H1 (cell line): ENCODE measurements around the gene RAB7B. TPM values are rescaled to one million over a fixed set of nuclear protein-coding genes. Genes with fewer than 3 reads are reported as not detected.

Experiments
- CTCF ChIA-PET: fragments of 300-600 bp; sonication (Branson Sonifier 250); formaldehyde crosslinking; loops from one replicate; lab custom pipeline; 2021; ENCODE audit not compliant: partially characterized antibody; lab: Charles Lee
- POLR2A ChIA-PET: fragments of 300-600 bp; sonication (Branson Sonifier 250); formaldehyde crosslinking; loops from one replicate; lab custom pipeline; 2021; ENCODE audit warnings: inconsistent platforms; ENCODE audit not compliant: partially characterized antibody; lab: Charles Lee
- DNase-seq, 2 experiments: peaks; one replicate each; pipeline versions ENCODE4 v3.0.0 to v3.0.0-alpha.2; 2010 to 2022; ENCODE audit warnings: low spot score in 2 of 2, low read depth in 1 of 2, mixed read lengths in 1 of 2
- FAIRE-seq: peaks from 2 replicates; lab custom pipeline; 2011; peaks lifted over from hg19 to GRCh38; lab: Jason Lieb, UNC
- H2AFZ ChIP-seq: 2 replicates; pipeline ENCODE4 v1.8.1; 2012; ENCODE audit warnings: low read length, inconsistent platforms
- H2AK5ac ChIP-seq: 2 replicates; pipeline ENCODE4 v1.6.1; 2013; ENCODE audit warnings: low read depth, low read length
- H2BK120ac ChIP-seq: replicated peaks from 2 replicates; pipeline ENCODE3; 2013; ENCODE audit warnings: low read depth, low read length, inconsistent platforms
- H2BK12ac ChIP-seq: 2 replicates; pipeline ENCODE4 v1.6.1; 2013; ENCODE audit warnings: low read depth, low read length
- H2BK15ac ChIP-seq: 2 replicates; pipeline ENCODE4 v1.6.1; 2013; ENCODE audit warnings: low read length
- H2BK20ac ChIP-seq: 2 replicates; pipeline ENCODE4 v1.6.1; 2013; ENCODE audit warnings: low read length
- H2BK5ac ChIP-seq: 2 replicates; pipeline ENCODE4 v1.6.1; 2013; ENCODE audit warnings: low read depth, low read length
- H3K14ac ChIP-seq: 2 replicates; pipeline ENCODE4 v1.6.1; 2013; ENCODE audit warnings: inconsistent platforms; ENCODE audit not compliant: insufficient read length
- H3K18ac ChIP-seq: 2 replicates; pipeline ENCODE4 v1.6.1; 2013; ENCODE audit warnings: low read length; ENCODE audit errors: extremely low read depth
- H3K23ac ChIP-seq: 2 replicates; pipeline ENCODE4 v1.6.1; 2013; ENCODE audit warnings: inconsistent platforms; ENCODE audit not compliant: insufficient read length
- H3K23me2 ChIP-seq: 2 replicates; pipeline ENCODE4 v1.6.1; 2013; ENCODE audit warnings: low read depth, low read length
- H3K27ac ChIP-seq: 2 replicates; pipeline ENCODE4 v1.6.1; 2011; ENCODE audit warnings: low read depth, low read length, inconsistent platforms
- H3K27me3 ChIP-seq, 4 experiments: replicated peaks in 1 of 4; 1 replicate in 1 of 4; 2 replicates in 3 of 4; pipeline versions ENCODE4 v1.6.1 to v1.8.1; 2011 to 2013; ENCODE audit warnings: low read length in 3 of 4, mild to moderate bottlenecking in 3 of 4, inconsistent platforms in 2 of 4, mixed read lengths in 2 of 4, moderate library complexity in 1 of 4; ENCODE audit not compliant: control insufficient read depth in 3 of 4, insufficient read depth in 3 of 4; ENCODE audit errors: extremely low read depth in 1 of 4
- H3K36me3 ChIP-seq, 4 experiments: 2 replicates each; pipeline versions ENCODE4 v1.6.1 to v1.8.1; 2011 to 2013; ENCODE audit warnings: mild to moderate bottlenecking in 4 of 4, low read length in 3 of 4, moderate library complexity in 2 of 4, control low read depth in 1 of 4, inconsistent platforms in 1 of 4; ENCODE audit not compliant: insufficient read depth in 4 of 4, control insufficient read depth in 2 of 4
- H3K4ac ChIP-seq: replicated peaks from 2 replicates; pipeline ENCODE3; 2013; ENCODE audit warnings: low read length, low read depth, mixed read lengths, inconsistent platforms; ENCODE audit not compliant: insufficient read length
- H3K4me1 ChIP-seq, 4 experiments: replicated peaks in 1 of 4; 1 replicate in 1 of 4; 2 replicates in 3 of 4; pipeline versions ENCODE4 v1.6.1 to v1.8.1; 2011 to 2013; ENCODE audit warnings: low read length in 3 of 4, inconsistent platforms in 2 of 4, mixed read lengths in 1 of 4; ENCODE audit not compliant: insufficient read depth in 4 of 4, control insufficient read depth in 3 of 4
- H3K4me2 ChIP-seq, 2 experiments: 2 replicates each; pipeline versions ENCODE4 v1.6.1 to v1.8.1; 2011 to 2013; ENCODE audit warnings: low read depth in 2 of 2, low read length in 2 of 2, control low read depth in 1 of 2, inconsistent platforms in 1 of 2, mild to moderate bottlenecking in 1 of 2; ENCODE audit not compliant: insufficient read depth in 1 of 2
- H3K4me3 ChIP-seq, 4 experiments: fragments of 200-600, 300-600 bp in 1 of 4; sonication (generic), shearing (Covaris generic), sonication (Bioruptor Twin) in 1 of 4; 2 replicates each; pipeline versions ENCODE4 v1.5.1 to v1.8.1; 2011 to 2016; ENCODE audit warnings: low read length in 4 of 4, low read depth in 3 of 4, control low read depth in 2 of 4, inconsistent platforms in 2 of 4, mild to moderate bottlenecking in 2 of 4, mixed read lengths in 1 of 4, moderate library complexity in 1 of 4; ENCODE audit not compliant: insufficient read depth in 2 of 4; ENCODE audit errors: extremely low read depth in 1 of 4
- H3K56ac ChIP-seq: replicated peaks from 2 replicates; pipeline ENCODE3; 2013; ENCODE audit warnings: low read depth, mild to moderate bottlenecking, mixed read lengths, low read length, inconsistent platforms; ENCODE audit not compliant: insufficient read length
- H3K79me1 ChIP-seq: 2 replicates; pipeline ENCODE4 v1.6.1; 2013; ENCODE audit warnings: low read depth, low read length, control low read depth
- H3K79me2 ChIP-seq, 2 experiments: 2 replicates each; pipeline versions ENCODE4 v1.6.1 to v1.8.1; 2012 to 2013; ENCODE audit warnings: low read length in 2 of 2, mild to moderate bottlenecking in 2 of 2, inconsistent platforms in 1 of 2; ENCODE audit not compliant: insufficient read depth in 2 of 2, control insufficient read depth in 1 of 2
- H3K9ac ChIP-seq, 4 experiments: replicated peaks in 1 of 4; 1 replicate in 1 of 4; 2 replicates in 3 of 4; pipeline versions ENCODE4 v1.6.1 to v1.8.1; 2011 to 2013; ENCODE audit warnings: low read depth in 3 of 4, low read length in 3 of 4, control low read depth in 2 of 4, mild to moderate bottlenecking in 2 of 4, moderate library complexity in 2 of 4, inconsistent platforms in 1 of 4; ENCODE audit errors: extremely low read depth in 1 of 4
- H3K9me3 ChIP-seq, 2 experiments: 2 replicates each; pipeline versions ENCODE4 v1.6.1 to v1.8.1; 2012 to 2013; ENCODE audit warnings: mild to moderate bottlenecking in 2 of 2, moderate library complexity in 2 of 2, control low read depth in 1 of 2, inconsistent platforms in 1 of 2, low read depth in 1 of 2, low read length in 1 of 2, mixed read lengths in 1 of 2; ENCODE audit not compliant: insufficient read depth in 2 of 2
- H4K20me1 ChIP-seq, 2 experiments: replicated peaks in 1 of 2; 2 replicates each; pipeline versions ENCODE3 to v1.8.1; 2011 to 2013; ENCODE audit warnings: inconsistent platforms in 2 of 2, low read length in 2 of 2, mild to moderate bottlenecking in 1 of 2; ENCODE audit not compliant: insufficient read depth in 2 of 2, control insufficient read depth in 1 of 2
- H4K5ac ChIP-seq: 2 replicates; pipeline ENCODE4 v1.6.1; 2013; ENCODE audit warnings: low read length, low read depth, mixed read lengths, inconsistent platforms; ENCODE audit not compliant: insufficient read length
- H4K8ac ChIP-seq: 2 replicates; pipeline ENCODE4 v1.8.0; 2013; ENCODE audit warnings: mild to moderate bottlenecking, moderate library complexity, low read length, inconsistent platforms; ENCODE audit not compliant: insufficient read depth; ENCODE audit errors: extremely low read depth
- H4K91ac ChIP-seq: replicated peaks from 2 replicates; pipeline ENCODE3; 2013; ENCODE audit warnings: low read length, mixed read lengths, inconsistent platforms; ENCODE audit not compliant: insufficient read length
- CBX5 ChIP-seq: fragments of 300-800, 300-1000 bp; sonication (generic); IDR thresholded peaks from 2 replicates; pipeline ENCODE4 v1.7.1; 2016; ENCODE audit warnings: antibody characterized with exemption, low read length, low read depth
- EP300 ChIP-seq, 2 experiments: IDR thresholded peaks; 1 replicate in 1 of 2; 2 replicates in 1 of 2; pipeline ENCODE4 v1.6.1; 2011 to 2012; ENCODE audit warnings: low read depth in 2 of 2, low read length in 2 of 2, mild to moderate bottlenecking in 2 of 2, borderline replicate concordance in 1 of 2, inconsistent platforms in 1 of 2, moderate library complexity in 1 of 2
- FOSL1 ChIP-seq: IDR thresholded peaks from 2 replicates; pipeline ENCODE4 v1.6.1; 2011; ENCODE audit warnings: mild to moderate bottlenecking, low read depth, low read length, moderate library complexity; ENCODE audit not compliant: insufficient read depth
- JUN ChIP-seq: IDR thresholded peaks from 2 replicates; pipeline ENCODE4 v1.6.1; 2011; ENCODE audit warnings: low read depth, mild to moderate bottlenecking, improper control_type of control experiment, low read length
- JUND ChIP-seq: IDR thresholded peaks from 2 replicates; pipeline ENCODE4 v1.6.1; 2011; ENCODE audit warnings: mild to moderate bottlenecking, improper control_type of control experiment, low read length
- MAFK ChIP-seq: IDR thresholded peaks from 2 replicates; pipeline ENCODE4 v1.6.1; 2012; ENCODE audit warnings: low read depth, mild to moderate bottlenecking, improper control_type of control experiment, low read length
- POLR2AphosphoS5 ChIP-seq: IDR thresholded peaks from 2 replicates; pipeline ENCODE4 v1.6.1; 2011; ENCODE audit warnings: low read depth, low read length
- POU5F1 ChIP-seq: IDR thresholded peaks from 2 replicates; pipeline ENCODE4 v1.6.1; 2011; ENCODE audit warnings: low read depth, mild to moderate bottlenecking, low read length, moderate library complexity
- RNF2 ChIP-seq: fragments of 200-900, 300-1000 bp; sonication (generic); IDR thresholded peaks from 2 replicates; pipeline ENCODE4 v1.7.1; 2016; ENCODE audit warnings: borderline replicate concordance, low read depth, mild to moderate bottlenecking, antibody characterized with exemption, low read length; ENCODE audit not compliant: poor library complexity, severe bottlenecking; ENCODE audit errors: missing control alignments
- RXRA ChIP-seq: IDR thresholded peaks from 2 replicates; pipeline ENCODE4 v1.6.1; 2011; ENCODE audit warnings: low read depth, mild to moderate bottlenecking, low read length, moderate library complexity; ENCODE audit not compliant: insufficient read depth
- SIRT6 ChIP-seq: IDR thresholded peaks from one replicate; pipeline ENCODE4 v1.7.1; 2012; ENCODE audit warnings: low read length, inconsistent platforms
- SP2 ChIP-seq: IDR thresholded peaks from 2 replicates; pipeline ENCODE4 v1.6.1; 2012; ENCODE audit warnings: mild to moderate bottlenecking, low read length, inconsistent platforms
- TAF7 ChIP-seq: optimal IDR thresholded peaks from 2 replicates; pipeline ENCODE3; 2011; ENCODE audit warnings: low read depth, mild to moderate bottlenecking, inconsistent platforms, low read length, moderate library complexity, borderline replicate concordance
- TCF12 ChIP-seq: IDR thresholded peaks from 2 replicates; pipeline ENCODE4 v1.6.1; 2011; ENCODE audit warnings: low read depth, mild to moderate bottlenecking, low read length
- YY1 ChIP-seq: IDR thresholded peaks from 2 replicates; pipeline ENCODE4 v1.6.1; 2011; ENCODE audit warnings: low read depth, mild to moderate bottlenecking, low read length
- WGBS, 2 experiments: shearing (Covaris generic) in 1 of 2; methylation state at CpG; one replicate each; pipeline versions ENCODE4 v1.1.6 to v1.1.7; 2013 to 2015; ENCODE audit warnings: low lambda C conversion rate in 2 of 2, mixed read lengths in 2 of 2, inconsistent platforms in 1 of 2, low coverage in 1 of 2, missing lambda C conversion rate in 1 of 2; ENCODE audit not compliant: insufficient replicate concordance in 2 of 2, insufficient coverage in 1 of 2, insufficient read length in 1 of 2; ENCODE audit errors: extremely low coverage in 1 of 2, missing lambda C conversion rate in 1 of 2; 5-methylcytosine and 5-hydroxymethylcytosine counted together
- polyA plus RNA-seq, 7 experiments: library from polyadenylated mRNA; depleted of rRNA in 3 of 7; stranded (reverse) in 5 of 7; unstranded in 2 of 7; fragments of >200 nt in 5 of 7; fragments of 200-250 nt in 2 of 7; gene quantifications; 1 replicate in 5 of 7; 2 replicates in 1 of 7; 4 replicates in 1 of 7; pipeline versions ENCODE4 v1.2.1 to v1.2.3, GENCODE V29; 2011 to 2013; ENCODE audit warnings: missing spikeins in 2 of 7, mixed read lengths in 2 of 7
- total RNA-seq: library from RNA; stranded (reverse); fragmentation: NEBNext Ultra II Directional; extraction: Animal tissue kit (Norgen Biotek cat#: 25700); gene quantifications from 2 replicates; pipeline ENCODE4 v1.2.1, GENCODE V29; 2021

RAB7B gene
- total and polyA plus RNA-seq, 2 of the 8 experiments (the other 6 are each of a cell fraction or from before 2014, with no cell fraction given) = 0.05 TPM; not detected in 1

GRCh38 chr1:205945069-205945468, 58.1 kb downstream of the RAB7B start:
- Histone ChIP-seq H3K4me3 (no peak overlapping the region), H2BK5ac (no peak overlapping the region), H3K79me1 (no peaks in the 10 kb centered on the region), H3K27me3 (no peaks in the 10 kb centered on the region), H4K20me1 (no peaks in the 10 kb centered on the region), H3K79me2 (no peaks in the 10 kb centered on the region), H2BK12ac (no peak overlapping the region), H3K4me1 (peaks cover 2 to 12% (median 7%) of the 10 kb centered on the region in 4 experiments; a peak in 5 of 7 replicates), H2BK120ac (no peak overlapping the region), H3K36me3 (no peaks in the 10 kb centered on the region), H3K9me3 (no peaks in the 10 kb centered on the region), H2AFZ (no peak overlapping the region), H3K56ac (no peak overlapping the region), H4K5ac (no peak overlapping the region), H3K27ac (no peak overlapping the region), H3K14ac (no peak overlapping the region), H4K8ac (no peak overlapping the region), H2BK15ac (no peak overlapping the region), H3K23me2 (no peaks in the 10 kb centered on the region), H2AK5ac (no peak overlapping the region), H3K18ac (no peak overlapping the region), H3K4ac (no peak overlapping the region), H3K23ac (no peak overlapping the region), H4K91ac (no peak overlapping the region), H3K4me2 (no peak overlapping the region), H2BK20ac (no peak overlapping the region), H3K9ac (no peak overlapping the region)
- DNase-seq = no peak
- 89% methylated on average over 3 of the region's 3 CpGs; no CpG with 5 or more reads in 1 of the 2 experiments for WGBS, 2 experiments
- ChIA-PET POLR2A (no interaction called here), CTCF (interaction anchor here (4.7 to 11.0 kb wide), 2 partner anchors 27 to 32 kb away, joined by 40 to 110 read pairs; no protein-coding TSS in a partner anchor)
- FAIRE-seq = no peak
- TF ChIP-seq POLR2AphosphoS5 = no peak
- TF ChIP-seq JUN = no peak
- TF ChIP-seq MAFK = no peak
- no peak for TF ChIP-seq FOSL1
- no peak for TF ChIP-seq POU5F1
- TF ChIP-seq EP300 (IDR thresholded peaks at IDR 0.05; ENCODE audit: borderline replicate concordance in 1 of 2, low read depth in 2 of 2, low read length in 2 of 2) = no peak
- TF ChIP-seq YY1 = no peak
- no peak for TF ChIP-seq SIRT6
- no peak for TF ChIP-seq TAF7
- no peak for TF ChIP-seq TCF12
- TF ChIP-seq JUND = no peak
- TF ChIP-seq CBX5 = no peak
- TF ChIP-seq RXRA = no peak
- no peak for TF ChIP-seq RNF2
- no peak for TF ChIP-seq SP2
